Parietal lobe (tissue), 2 donors: ENCODE measurements around the gene CYP2C8. TPM values are rescaled to one million over a fixed set of nuclear protein-coding genes. Genes with fewer than 3 reads are reported as not detected.

Experiments used
- small RNA-seq: library from RNA; depleted of rRNA; stranded (forward); fragments of <200 nt; gene quantifications from one replicate; pipeline ENCODE3, GENCODE V24; 2014; ENCODE audit warnings: low replicate concordance
- total RNA-seq: library from RNA; depleted of rRNA; stranded (reverse); fragments of >200 nt; gene quantifications from one replicate; pipeline ENCODE4 v1.2.3, GENCODE V29; 2014

CYP2C8 gene
- total RNA-seq: 3.4 TPM

DNA sequence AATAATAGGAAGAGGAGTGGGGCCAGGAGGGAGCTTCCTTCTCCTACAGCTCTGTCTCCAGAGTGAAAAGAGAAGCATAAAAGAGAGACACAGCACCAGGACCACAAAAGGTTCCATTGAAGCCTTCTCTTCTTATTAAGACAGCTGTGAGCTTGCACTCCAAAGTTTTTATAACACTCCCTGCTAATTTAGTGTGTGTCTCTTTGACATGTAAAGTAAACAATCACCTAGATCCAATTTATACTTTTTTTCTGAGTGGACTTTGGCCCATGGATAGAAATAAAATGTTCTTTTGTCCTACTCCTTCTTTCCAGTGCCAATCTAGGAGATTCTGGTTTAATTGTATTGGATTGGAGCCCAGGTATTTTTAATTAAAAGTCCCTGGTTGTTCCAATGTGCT is at the start of gene CYP2C8:
Gene CYP2C8 (minus strand): TSS at position 212 of the 400 bp plus-strand sequence. CDS start 95 bp downstream, at position 117.

Small RNA genes within 50 kb of the gene (small RNA-seq; reads per million reads assigned to genes)
- not detected for gene CYP2C60P

Other genes with a start within 250 kb of the CYP2C8 start
- gene CYP2C9, start 130.8 kb downstream of the CYP2C8 start, total RNA-seq: not detected
- gene ACSM6, start 124.7 kb upstream of the CYP2C8 start, total RNA-seq: not detected
- gene PDLIM1, start 221.5 kb upstream of the CYP2C8 start, total RNA-seq: 2.8 TPM